ENCODE measurements around the gene STXBP5L.

- TF ChIP-seq, protein P1, sequence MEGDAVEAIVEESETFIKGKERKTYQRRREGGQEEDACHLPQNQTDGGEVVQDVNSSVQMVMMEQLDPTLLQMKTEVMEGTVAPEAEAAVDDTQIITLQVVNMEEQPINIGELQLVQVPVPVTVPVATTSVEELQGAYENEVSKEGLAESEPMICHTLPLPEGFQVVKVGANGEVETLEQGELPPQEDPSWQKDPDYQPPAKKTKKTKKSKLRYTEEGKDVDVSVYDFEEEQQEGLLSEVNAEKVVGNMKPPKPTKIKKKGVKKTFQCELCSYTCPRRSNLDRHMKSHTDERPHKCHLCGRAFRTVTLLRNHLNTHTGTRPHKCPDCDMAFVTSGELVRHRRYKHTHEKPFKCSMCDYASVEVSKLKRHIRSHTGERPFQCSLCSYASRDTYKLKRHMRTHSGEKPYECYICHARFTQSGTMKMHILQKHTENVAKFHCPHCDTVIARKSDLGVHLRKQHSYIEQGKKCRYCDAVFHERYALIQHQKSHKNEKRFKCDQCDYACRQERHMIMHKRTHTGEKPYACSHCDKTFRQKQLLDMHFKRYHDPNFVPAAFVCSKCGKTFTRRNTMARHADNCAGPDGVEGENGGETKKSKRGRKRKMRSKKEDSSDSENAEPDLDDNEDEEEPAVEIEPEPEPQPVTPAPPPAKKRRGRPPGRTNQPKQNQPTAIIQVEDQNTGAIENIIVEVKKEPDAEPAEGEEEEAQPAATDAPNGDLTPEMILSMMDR (IDR thresholded peaks at IDR 0.05), result no peak
- TF ChIP-seq POLR2A (IDR thresholded peaks at IDR 0.05), result no peak
These were observed 13.5 kb upstream of the STXBP5L start for GRCh38 chr3:120894316-120895057.
